ENCODE data around the gene RTP5. TPM values are rescaled to one million over a fixed set of nuclear protein-coding genes. Genes with fewer than 3 reads are reported as not detected.

Gene RTP5
- polyA plus RNA-seq, 1 of the 3 experiments (the other 2 are of a cell fraction) = not detected

GRCh38 chr2:241871538-241872312 is 2.2 kb downstream of the RTP5 start:
- CTCF ChIA-PET = no interaction called here
- Histone ChIP-seq H3K9me3 (no peaks in the 10 kb centered on the region), H3F3A (replicated peaks; ENCODE audit: insufficient read depth) (no peaks in the 10 kb centered on the region), H3K9me2 (no peaks in the 10 kb centered on the region), H3K4me1 (ENCODE audit: control insufficient read depth in 1 of 2, insufficient read depth in 2 of 2, low read depth in 1 of 2, low read length in 1 of 2) (peaks cover 0 to 4% of the 10 kb centered on the region in 2 experiments; a peak in 1 of 4 replicates), H3K9ac (no peak overlapping the region), H3K4me2 (no peak overlapping the region), H3K36me3 (replicated peaks in 1 of 2; ENCODE audit: control insufficient read depth in 1 of 2, insufficient read depth in 2 of 2, low read length in 1 of 2) (no peaks in the 10 kb centered on the region), H3K4me3 (ENCODE audit: low read depth in 2 of 2, low read length in 1 of 2) (no peak overlapping the region), H2AFZ (ENCODE audit: low read depth) (no peak overlapping the region), H3K79me2 (ENCODE audit: insufficient read depth) (no peaks in the 10 kb centered on the region), H3K27ac (ENCODE audit: low read depth in 2 of 2, low read length in 1 of 2) (no peak overlapping the region), H4K20me1 (ENCODE audit: insufficient read depth) (no peaks in the 10 kb centered on the region), H3K27me3 (ENCODE audit: insufficient read depth) (no peaks in the 10 kb centered on the region)
- TF ChIP-seq MEF2A (IDR thresholded peaks at IDR 0.05; ENCODE audit: borderline replicate concordance, low read depth) (no peak), NRF1 (IDR thresholded peaks at IDR 0.05; ENCODE audit: low read depth, low read length) (no peak), GABPA (IDR thresholded peaks at IDR 0.05; ENCODE audit: low read depth) (no peak), GATA2 (CRISPR knock-in tag; IDR thresholded peaks at IDR 0.05) (no peak), FOXM1 (IDR thresholded peaks at IDR 0.05; ENCODE audit: low read depth) (no peak), YY1 (IDR thresholded peaks at IDR 0.05; ENCODE audit: low read depth) (no peak), USF2 (IDR thresholded peaks at IDR 0.05; ENCODE audit: borderline replicate concordance, low read depth, low read length) (no peak), RXRA (IDR thresholded peaks at IDR 0.05; ENCODE audit: borderline replicate concordance, low read depth) (no peak), CHD2 (IDR thresholded peaks at IDR 0.05; ENCODE audit: low read length, partially characterized antibody) (no peak), POLR2AphosphoS5 (IDR thresholded peaks at IDR 0.05; ENCODE audit: low read depth, low read length) (no peak)
- TF ChIP-seq, protein P1, sequence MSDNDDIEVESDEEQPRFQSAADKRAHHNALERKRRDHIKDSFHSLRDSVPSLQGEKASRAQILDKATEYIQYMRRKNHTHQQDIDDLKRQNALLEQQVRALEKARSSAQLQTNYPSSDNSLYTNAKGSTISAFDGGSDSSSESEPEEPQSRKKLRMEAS (IDR thresholded peaks at IDR 0.05; ENCODE audit: low read depth) = no peak
- TF ChIP-seq, protein P2, sequence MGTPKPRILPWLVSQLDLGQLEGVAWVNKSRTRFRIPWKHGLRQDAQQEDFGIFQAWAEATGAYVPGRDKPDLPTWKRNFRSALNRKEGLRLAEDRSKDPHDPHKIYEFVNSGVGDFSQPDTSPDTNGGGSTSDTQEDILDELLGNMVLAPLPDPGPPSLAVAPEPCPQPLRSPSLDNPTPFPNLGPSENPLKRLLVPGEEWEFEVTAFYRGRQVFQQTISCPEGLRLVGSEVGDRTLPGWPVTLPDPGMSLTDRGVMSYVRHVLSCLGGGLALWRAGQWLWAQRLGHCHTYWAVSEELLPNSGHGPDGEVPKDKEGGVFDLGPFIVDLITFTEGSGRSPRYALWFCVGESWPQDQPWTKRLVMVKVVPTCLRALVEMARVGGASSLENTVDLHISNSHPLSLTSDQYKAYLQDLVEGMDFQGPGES (IDR thresholded peaks at IDR 0.05; ENCODE audit: low read depth, low read length) = no peak
- WGBS (ENCODE audit: low lambda C conversion rate) = 85% methylated on average over 18 of the region's 38 CpGs
- peak; percentile 38 for DNase-seq
- POLR2A ChIA-PET = no interaction called here

DNA sequence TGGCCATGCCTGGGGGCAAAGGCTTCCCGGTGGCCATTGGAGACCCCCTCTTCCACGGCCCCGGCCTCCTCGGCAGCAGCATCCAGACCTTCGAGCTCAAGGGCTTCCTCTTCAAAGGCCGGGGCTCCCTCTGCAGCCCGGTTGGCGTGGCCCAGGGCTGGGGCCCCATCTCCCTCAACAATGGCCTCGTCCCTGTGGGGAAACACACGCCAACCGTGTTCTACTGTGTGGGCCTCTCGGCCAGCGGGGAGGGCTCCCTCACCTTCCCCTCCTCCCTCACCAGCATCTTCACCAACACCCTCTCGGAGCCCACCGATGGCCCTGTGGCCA is 2.7 kb downstream of the RTP5 start:
- no peaks in the 10 kb centered on the region for H4K20me1 ChIP-seq (ENCODE audit: insufficient read depth)
- no peaks in the 10 kb centered on the region for H3K9me3 ChIP-seq
- WGBS (ENCODE audit: low lambda C conversion rate) = 87% methylated on average over 11 of the region's 15 CpGs
- DNase-seq = no peak
- TF ChIP-seq CHD2 (IDR thresholded peaks at IDR 0.05; ENCODE audit: low read length, partially characterized antibody) (no peak), GATA2 (CRISPR knock-in tag; IDR thresholded peaks at IDR 0.05) (no peak), FOXM1 (IDR thresholded peaks at IDR 0.05; ENCODE audit: low read depth) (no peak), TAF1 (IDR thresholded peaks at IDR 0.05; ENCODE audit: borderline replicate concordance, low read depth, low read length) (no peak)
- TF ChIP-seq, protein P3, sequence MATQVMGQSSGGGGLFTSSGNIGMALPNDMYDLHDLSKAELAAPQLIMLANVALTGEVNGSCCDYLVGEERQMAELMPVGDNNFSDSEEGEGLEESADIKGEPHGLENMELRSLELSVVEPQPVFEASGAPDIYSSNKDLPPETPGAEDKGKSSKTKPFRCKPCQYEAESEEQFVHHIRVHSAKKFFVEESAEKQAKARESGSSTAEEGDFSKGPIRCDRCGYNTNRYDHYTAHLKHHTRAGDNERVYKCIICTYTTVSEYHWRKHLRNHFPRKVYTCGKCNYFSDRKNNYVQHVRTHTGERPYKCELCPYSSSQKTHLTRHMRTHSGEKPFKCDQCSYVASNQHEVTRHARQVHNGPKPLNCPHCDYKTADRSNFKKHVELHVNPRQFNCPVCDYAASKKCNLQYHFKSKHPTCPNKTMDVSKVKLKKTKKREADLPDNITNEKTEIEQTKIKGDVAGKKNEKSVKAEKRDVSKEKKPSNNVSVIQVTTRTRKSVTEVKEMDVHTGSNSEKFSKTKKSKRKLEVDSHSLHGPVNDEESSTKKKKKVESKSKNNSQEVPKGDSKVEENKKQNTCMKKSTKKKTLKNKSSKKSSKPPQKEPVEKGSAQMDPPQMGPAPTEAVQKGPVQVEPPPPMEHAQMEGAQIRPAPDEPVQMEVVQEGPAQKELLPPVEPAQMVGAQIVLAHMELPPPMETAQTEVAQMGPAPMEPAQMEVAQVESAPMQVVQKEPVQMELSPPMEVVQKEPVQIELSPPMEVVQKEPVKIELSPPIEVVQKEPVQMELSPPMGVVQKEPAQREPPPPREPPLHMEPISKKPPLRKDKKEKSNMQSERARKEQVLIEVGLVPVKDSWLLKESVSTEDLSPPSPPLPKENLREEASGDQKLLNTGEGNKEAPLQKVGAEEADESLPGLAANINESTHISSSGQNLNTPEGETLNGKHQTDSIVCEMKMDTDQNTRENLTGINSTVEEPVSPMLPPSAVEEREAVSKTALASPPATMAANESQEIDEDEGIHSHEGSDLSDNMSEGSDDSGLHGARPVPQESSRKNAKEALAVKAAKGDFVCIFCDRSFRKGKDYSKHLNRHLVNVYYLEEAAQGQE (IDR thresholded peaks at IDR 0.05; ENCODE audit: low read depth, low read length) = no peak
- TF ChIP-seq, protein P4, sequence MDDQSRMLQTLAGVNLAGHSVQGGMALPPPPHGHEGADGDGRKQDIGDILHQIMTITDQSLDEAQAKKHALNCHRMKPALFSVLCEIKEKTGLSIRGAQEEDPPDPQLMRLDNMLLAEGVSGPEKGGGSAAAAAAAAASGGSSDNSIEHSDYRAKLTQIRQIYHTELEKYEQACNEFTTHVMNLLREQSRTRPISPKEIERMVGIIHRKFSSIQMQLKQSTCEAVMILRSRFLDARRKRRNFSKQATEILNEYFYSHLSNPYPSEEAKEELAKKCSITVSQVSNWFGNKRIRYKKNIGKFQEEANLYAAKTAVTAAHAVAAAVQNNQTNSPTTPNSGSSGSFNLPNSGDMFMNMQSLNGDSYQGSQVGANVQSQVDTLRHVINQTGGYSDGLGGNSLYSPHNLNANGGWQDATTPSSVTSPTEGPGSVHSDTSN (IDR thresholded peaks at IDR 0.05) = no peak
- H3K9me2 ChIP-seq = no peaks in the 10 kb centered on the region
- no peaks in the 10 kb centered on the region for H3K27me3 ChIP-seq (ENCODE audit: insufficient read depth)
- H3K4me3 ChIP-seq (ENCODE audit: low read depth in 2 of 2, low read length in 1 of 2) = no peak overlapping the region
- no peak overlapping the region for H3K27ac ChIP-seq (ENCODE audit: low read depth in 2 of 2, low read length in 1 of 2)
- H2AFZ ChIP-seq (ENCODE audit: low read depth) = no peak overlapping the region
- ChIA-PET POLR2A (no interaction called here), CTCF (no interaction called here)
- H3F3A ChIP-seq (replicated peaks; ENCODE audit: insufficient read depth) = no peaks in the 10 kb centered on the region
- H3K79me2 ChIP-seq (ENCODE audit: insufficient read depth) = no peaks in the 10 kb centered on the region
- H3K4me1 ChIP-seq (ENCODE audit: control insufficient read depth in 1 of 2, insufficient read depth in 2 of 2, low read depth in 1 of 2, low read length in 1 of 2) = peaks cover 0 to 4% of the 10 kb centered on the region in 2 experiments; a peak in 1 of 4 replicates
- no peak overlapping the region for H3K4me2 ChIP-seq
- no peaks in the 10 kb centered on the region for H3K36me3 ChIP-seq (replicated peaks in 1 of 2; ENCODE audit: control insufficient read depth in 1 of 2, insufficient read depth in 2 of 2, low read length in 1 of 2)
- H3K9ac ChIP-seq = no peak overlapping the region
